ENCODE measurements around the gene TRDMT1. TPM values are rescaled to one million over a fixed set of nuclear protein-coding genes. Genes with fewer than 3 reads are reported as not detected.

Gene TRDMT1
- total RNA-seq, 1 donor from 2014 or later, result 5.9 TPM

DNA sequence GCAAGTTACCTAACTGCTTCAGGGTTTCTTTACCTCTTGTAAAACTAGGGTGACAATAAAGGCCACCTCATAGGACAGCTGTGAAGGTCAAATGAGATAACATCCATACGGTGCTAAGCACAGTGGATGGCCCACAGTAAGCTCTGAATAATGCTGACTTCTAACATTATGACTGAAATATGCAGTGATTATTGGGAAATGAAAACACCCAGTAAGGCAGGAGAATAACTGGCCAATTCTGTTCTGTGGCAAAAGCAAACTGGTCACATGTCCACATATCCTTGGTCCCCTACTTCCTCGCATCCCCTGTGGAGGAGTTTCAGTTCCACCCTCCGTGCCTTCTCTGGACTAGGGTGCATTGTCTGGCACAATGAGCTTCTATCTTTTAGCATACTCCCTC lies 73.2 kb downstream of the TRDMT1 start:
- H3K79me2 ChIP-seq (ENCODE audit: insufficient read depth, low read length), result no peaks in the 10 kb centered on the region
- no peak overlapping the region for H3K27ac Mint-ChIP-seq (ENCODE audit: unreplicated experiment)
- H3K27ac ChIP-seq (ENCODE audit: low read depth, low read length), result no peak overlapping the region
- H2AFZ ChIP-seq (ENCODE audit: low read depth, low read length), result no peak overlapping the region
- H3K27me3 ChIP-seq (ENCODE audit: insufficient read depth, low read length), result no peaks in the 10 kb centered on the region
- FAIRE-seq, result no peak
- no peaks in the 10 kb centered on the region for H3K36me3 Mint-ChIP-seq (ENCODE audit: low read depth, unreplicated experiment)
- TF ChIP-seq, protein P1, sequence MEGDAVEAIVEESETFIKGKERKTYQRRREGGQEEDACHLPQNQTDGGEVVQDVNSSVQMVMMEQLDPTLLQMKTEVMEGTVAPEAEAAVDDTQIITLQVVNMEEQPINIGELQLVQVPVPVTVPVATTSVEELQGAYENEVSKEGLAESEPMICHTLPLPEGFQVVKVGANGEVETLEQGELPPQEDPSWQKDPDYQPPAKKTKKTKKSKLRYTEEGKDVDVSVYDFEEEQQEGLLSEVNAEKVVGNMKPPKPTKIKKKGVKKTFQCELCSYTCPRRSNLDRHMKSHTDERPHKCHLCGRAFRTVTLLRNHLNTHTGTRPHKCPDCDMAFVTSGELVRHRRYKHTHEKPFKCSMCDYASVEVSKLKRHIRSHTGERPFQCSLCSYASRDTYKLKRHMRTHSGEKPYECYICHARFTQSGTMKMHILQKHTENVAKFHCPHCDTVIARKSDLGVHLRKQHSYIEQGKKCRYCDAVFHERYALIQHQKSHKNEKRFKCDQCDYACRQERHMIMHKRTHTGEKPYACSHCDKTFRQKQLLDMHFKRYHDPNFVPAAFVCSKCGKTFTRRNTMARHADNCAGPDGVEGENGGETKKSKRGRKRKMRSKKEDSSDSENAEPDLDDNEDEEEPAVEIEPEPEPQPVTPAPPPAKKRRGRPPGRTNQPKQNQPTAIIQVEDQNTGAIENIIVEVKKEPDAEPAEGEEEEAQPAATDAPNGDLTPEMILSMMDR (IDR thresholded peaks at IDR 0.05; ENCODE audit: insufficient read depth, low read depth, low read length), result no peak
- TF ChIP-seq EZH2 (IDR thresholded peaks at IDR 0.05; ENCODE audit: insufficient read depth, low read length), result no peak
- H3K27me3 Mint-ChIP-seq (ENCODE audit: low read depth, unreplicated experiment), result no peaks in the 10 kb centered on the region
- H4K20me1 ChIP-seq (ENCODE audit: insufficient read depth, low read length), result no peaks in the 10 kb centered on the region
- no peaks in the 10 kb centered on the region for H3K36me3 ChIP-seq (ENCODE audit: insufficient read depth, low read length)
- H3K4me3 ChIP-seq (ENCODE audit: insufficient read depth, low read depth, low read length), result no peak overlapping the region
- no peak overlapping the region for H3K9ac ChIP-seq (ENCODE audit: low read length)
- H3K4me2 ChIP-seq (ENCODE audit: low read length), result no peak overlapping the region
- H3K4me1 ChIP-seq (ENCODE audit: insufficient read depth, low read length), result peaks cover 8% of the 10 kb centered on the region
- DNase-seq (ENCODE audit: low read depth), result no peak
- H3K9me3 ChIP-seq (ENCODE audit: insufficient read depth, low read depth, low read length), result no peaks in the 10 kb centered on the region
- peaks cover 14% of the 10 kb centered on the region for H3K4me1 Mint-ChIP-seq (ENCODE audit: low read depth, unreplicated experiment)
- no peak overlapping the region for H3K4me3 Mint-ChIP-seq (ENCODE audit: unreplicated experiment)
- no peaks in the 10 kb centered on the region for H3K9me3 Mint-ChIP-seq (ENCODE audit: unreplicated experiment)

DNA sequence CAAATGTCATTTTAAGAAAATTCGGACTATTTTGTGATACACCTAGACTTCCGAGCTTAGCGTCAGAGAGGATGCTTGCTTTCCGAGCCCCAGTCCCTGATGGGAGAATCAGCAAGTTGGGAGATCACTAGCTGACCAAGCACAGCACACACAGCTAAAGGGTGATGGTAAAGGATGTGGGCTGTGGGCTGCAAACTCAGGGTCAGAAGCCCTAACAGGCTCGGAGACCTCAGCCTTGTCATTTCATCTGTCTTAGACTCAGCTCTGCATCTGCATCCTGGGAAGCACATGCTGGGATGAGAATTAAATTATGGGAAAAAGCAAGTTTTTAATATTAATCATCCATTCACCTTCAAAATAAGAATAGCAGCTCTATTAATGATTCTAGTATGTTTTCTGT lies 75.1 kb downstream of the TRDMT1 start:
- no peak overlapping the region for H3K4me3 ChIP-seq (ENCODE audit: insufficient read depth, low read depth, low read length)
- H3K36me3 ChIP-seq (ENCODE audit: insufficient read depth, low read length), result no peaks in the 10 kb centered on the region
- no peaks in the 10 kb centered on the region for H3K9me3 ChIP-seq (ENCODE audit: insufficient read depth, low read depth, low read length)
- Mint-ChIP-seq H3K36me3 (ENCODE audit: low read depth, unreplicated experiment) (no peaks in the 10 kb centered on the region), H3K9me3 (ENCODE audit: unreplicated experiment) (no peaks in the 10 kb centered on the region), H3K27me3 (ENCODE audit: low read depth, unreplicated experiment) (no peaks in the 10 kb centered on the region), H3K27ac (ENCODE audit: unreplicated experiment) (no peak overlapping the region), H3K4me3 (ENCODE audit: unreplicated experiment) (no peak overlapping the region), H3K4me1 (ENCODE audit: low read depth, unreplicated experiment) (peaks cover 27% of the 10 kb centered on the region)
- H3K27me3 ChIP-seq (ENCODE audit: insufficient read depth, low read length), result no peaks in the 10 kb centered on the region
- H4K20me1 ChIP-seq (ENCODE audit: insufficient read depth, low read length), result no peaks in the 10 kb centered on the region
- H3K27ac ChIP-seq (ENCODE audit: low read depth, low read length), result no peak overlapping the region
- TF ChIP-seq EZH2 (IDR thresholded peaks at IDR 0.05; ENCODE audit: insufficient read depth, low read length), result no peak
- TF ChIP-seq, protein P1 (IDR thresholded peaks at IDR 0.05; ENCODE audit: insufficient read depth, low read depth, low read length), result no peak
- H2AFZ ChIP-seq (ENCODE audit: low read depth, low read length), result no peak overlapping the region
- no peak for DNase-seq (ENCODE audit: low read depth)
- no peak overlapping the region for H3K4me2 ChIP-seq (ENCODE audit: low read length)
- no peak overlapping the region for H3K9ac ChIP-seq (ENCODE audit: low read length)
- no peak for FAIRE-seq
- no peaks in the 10 kb centered on the region for H3K79me2 ChIP-seq (ENCODE audit: insufficient read depth, low read length)
- H3K4me1 ChIP-seq (ENCODE audit: insufficient read depth, low read length), result peaks cover 14% of the 10 kb centered on the region

DNA sequence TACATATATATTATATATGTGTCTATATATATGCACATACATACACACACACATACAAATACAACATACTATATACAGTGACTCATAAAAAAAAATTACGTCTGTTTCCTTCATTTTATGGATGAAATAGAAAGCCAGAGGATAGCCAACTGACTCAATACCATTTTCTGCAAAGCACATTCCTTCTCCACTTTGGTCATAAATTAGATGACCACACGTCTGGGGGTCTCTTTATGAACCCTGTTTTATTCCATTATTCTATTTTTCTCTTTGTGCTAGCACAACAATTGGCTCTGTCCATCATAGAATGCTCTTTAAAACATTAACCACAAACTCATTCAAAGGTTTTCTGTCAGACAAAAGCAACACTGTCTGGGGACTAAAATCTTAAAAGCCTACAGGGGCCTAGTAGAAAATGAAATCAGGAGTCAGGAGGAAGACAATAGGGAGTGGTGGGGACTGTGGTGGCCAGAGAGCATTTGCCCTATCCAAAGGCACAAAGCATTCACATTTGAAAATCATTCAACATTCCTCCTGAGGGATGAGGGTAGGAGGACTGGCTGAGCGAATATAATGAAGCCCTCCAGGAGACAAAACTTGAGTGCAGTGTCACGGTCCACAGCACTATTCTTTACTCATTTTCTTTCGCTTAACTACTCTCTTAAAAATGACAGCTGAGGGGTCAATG lies 76.1 kb downstream of the TRDMT1 start:
- Mint-ChIP-seq H3K9me3 (ENCODE audit: unreplicated experiment) (no peaks in the 10 kb centered on the region), H3K36me3 (ENCODE audit: low read depth, unreplicated experiment) (no peaks in the 10 kb centered on the region), H3K4me1 (ENCODE audit: low read depth, unreplicated experiment) (peaks cover 27% of the 10 kb centered on the region), H3K27ac (ENCODE audit: unreplicated experiment) (no peak overlapping the region), H3K27me3 (ENCODE audit: low read depth, unreplicated experiment) (no peaks in the 10 kb centered on the region), H3K4me3 (ENCODE audit: unreplicated experiment) (no peak overlapping the region)
- TF ChIP-seq EZH2 (IDR thresholded peaks at IDR 0.05; ENCODE audit: insufficient read depth, low read length), result no peak
- TF ChIP-seq, protein P1 (IDR thresholded peaks at IDR 0.05; ENCODE audit: insufficient read depth, low read depth, low read length), result no peak
- peaks cover 14% of the 10 kb centered on the region for H3K4me1 ChIP-seq (ENCODE audit: insufficient read depth, low read length)
- H3K4me3 ChIP-seq (ENCODE audit: insufficient read depth, low read depth, low read length), result no peak overlapping the region
- H2AFZ ChIP-seq (ENCODE audit: low read depth, low read length), result peak overlapping the region; percentile 7
- H3K9ac ChIP-seq (ENCODE audit: low read length), result no peak overlapping the region
- no peaks in the 10 kb centered on the region for H3K36me3 ChIP-seq (ENCODE audit: insufficient read depth, low read length)
- no peaks in the 10 kb centered on the region for H3K9me3 ChIP-seq (ENCODE audit: insufficient read depth, low read depth, low read length)
- H3K27ac ChIP-seq (ENCODE audit: low read depth, low read length), result no peak overlapping the region
- DNase-seq (ENCODE audit: low read depth), result no peak
- no peaks in the 10 kb centered on the region for H4K20me1 ChIP-seq (ENCODE audit: insufficient read depth, low read length)
- H3K79me2 ChIP-seq (ENCODE audit: insufficient read depth, low read length), result no peaks in the 10 kb centered on the region
- H3K27me3 ChIP-seq (ENCODE audit: insufficient read depth, low read length), result no peaks in the 10 kb centered on the region
- H3K4me2 ChIP-seq (ENCODE audit: low read length), result no peak overlapping the region
- FAIRE-seq, result no peak
